Activated T-cell treated with anti-CD3 and anti-CD28 coated beads for 1 hour (primary cell): Measurements from ENCODE around the gene CDKN1C.
"Not testable (repeated sequence)": the region's sequence is repeated elsewhere in the genome, so short reads cannot be mapped to it uniquely, and the experiment has no call there.

Experiments
- DNase-seq: peaks from one replicate; pipeline ENCODE4 v3.0.0-alpha.2; 2020; ENCODE audit warnings: low read depth

Gene CDKN1C

DNA sequence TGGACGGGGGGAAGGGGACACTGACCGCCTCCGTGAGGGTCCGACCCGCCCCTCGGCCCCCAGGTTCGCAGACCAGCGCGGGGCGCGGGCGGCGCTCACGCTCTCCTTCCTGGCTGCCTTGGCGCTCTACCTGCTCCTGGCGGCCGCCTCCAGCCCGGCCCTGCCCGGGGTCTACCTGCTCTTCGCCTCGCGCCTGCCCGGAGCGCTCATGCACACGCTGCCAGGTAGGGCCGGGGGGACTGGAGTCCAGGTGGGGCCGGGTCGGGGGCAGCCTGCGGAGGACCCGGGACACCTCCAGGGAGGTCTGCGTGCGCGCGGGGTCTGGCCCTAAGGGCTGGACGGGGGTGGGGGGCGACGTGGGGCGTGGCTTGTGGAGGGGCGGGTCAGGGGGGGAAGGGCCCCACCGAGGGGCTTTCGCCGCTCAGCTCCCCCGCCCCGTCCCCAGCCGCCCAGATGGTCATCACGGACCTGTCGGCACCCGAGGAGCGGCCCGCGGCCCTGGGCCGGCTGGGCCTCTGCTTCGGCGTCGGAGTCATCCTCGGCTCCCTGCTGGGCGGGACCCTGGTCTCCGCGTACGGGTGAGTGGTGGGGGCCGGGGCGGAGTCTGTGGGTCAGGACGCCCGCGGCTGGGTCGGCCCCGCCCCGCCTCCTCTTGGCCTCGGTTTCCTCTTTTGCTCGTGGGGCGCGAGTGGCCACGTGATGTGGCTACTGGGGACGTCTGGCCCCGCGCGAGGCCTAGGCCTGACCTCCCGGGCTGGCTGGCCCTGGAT is 23.7 kb upstream of the CDKN1C start:
- no peak for DNase-seq

DNA sequence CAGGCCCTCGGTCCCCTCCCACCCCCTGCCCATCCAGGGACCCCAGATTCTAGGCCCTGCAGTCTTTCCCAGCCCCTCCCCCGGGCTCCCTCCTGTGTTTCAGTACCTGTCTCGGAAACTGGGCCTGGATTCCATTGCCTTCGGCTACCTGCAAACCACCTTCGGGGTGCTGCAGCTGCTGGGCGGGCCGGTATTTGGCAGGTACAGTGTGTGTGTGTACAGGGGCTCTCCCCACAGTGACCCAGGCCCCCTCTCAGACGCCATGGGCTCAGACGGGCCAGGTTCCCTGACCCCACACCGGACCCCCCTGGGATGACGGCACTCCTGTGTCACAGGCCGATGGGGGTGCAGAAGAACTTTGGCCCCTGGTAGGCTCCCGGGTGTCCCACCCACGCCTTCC is 22.6 kb upstream of the CDKN1C start:
- no peak for DNase-seq

DNA sequence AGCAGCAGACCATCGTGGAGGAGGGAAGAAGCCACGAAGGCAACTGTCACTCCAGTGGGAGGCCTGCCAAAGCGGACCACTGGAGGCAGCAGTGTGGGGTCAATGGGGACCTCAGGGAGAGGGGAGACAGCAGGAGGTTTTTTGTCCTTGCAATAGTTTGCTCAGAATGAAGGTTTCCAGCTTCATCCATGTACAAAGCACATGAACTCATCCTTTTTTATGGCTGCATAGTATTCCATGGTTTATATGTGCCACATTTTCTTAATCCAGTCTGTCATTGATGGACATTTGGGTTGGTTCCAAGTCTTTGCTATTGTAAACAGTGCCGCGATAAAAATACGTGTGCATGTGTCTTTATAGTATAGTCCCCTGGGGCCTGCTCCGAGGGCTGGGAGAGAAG is 19.7 kb upstream of the CDKN1C start:
- not testable (repeated sequence) for DNase-seq

DNA sequence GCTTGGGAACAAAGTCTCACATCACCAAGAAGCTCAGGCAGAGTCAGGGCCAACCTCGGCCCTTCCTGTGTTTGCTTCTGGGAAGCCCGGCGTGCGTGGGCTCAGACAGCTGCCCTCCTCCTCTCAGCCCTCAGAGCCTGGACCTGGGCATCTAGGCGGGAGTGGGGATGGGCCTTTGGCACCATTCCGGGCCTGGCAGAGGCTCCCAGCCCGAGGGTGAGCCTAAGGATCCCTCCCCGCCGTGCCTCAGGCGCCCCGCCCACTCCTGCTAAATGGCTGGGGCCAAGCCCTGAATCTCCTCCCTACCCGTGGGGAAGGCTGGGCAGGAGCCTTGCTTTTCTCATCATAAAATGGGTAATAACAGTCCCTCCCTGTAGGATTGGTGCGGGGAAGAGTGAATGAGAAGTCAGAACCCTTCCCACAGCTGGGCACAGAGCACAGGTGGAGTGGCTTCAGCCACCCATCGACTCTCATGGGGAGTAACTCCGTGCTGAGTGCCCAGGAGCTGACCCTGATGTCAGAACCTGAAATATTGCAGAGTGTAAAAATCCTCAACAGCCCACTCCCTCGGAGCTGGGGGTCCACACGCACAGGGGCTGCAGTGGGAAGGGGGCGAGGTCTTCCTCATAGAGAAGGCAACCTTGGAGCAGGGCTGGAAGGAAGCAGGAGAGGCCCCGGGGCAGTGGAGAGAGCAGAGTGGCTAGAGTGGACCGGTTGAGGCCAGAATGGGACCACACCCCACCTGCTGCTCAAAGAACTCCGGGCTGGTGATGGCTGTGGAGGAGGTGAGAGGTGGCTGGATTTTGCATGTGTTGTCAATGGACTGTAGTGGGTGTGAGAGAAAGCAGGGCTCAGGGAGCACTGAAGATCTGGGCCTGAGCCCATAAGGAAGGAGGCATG is 18.8 kb upstream of the CDKN1C start:
- no peak for DNase-seq

DNA sequence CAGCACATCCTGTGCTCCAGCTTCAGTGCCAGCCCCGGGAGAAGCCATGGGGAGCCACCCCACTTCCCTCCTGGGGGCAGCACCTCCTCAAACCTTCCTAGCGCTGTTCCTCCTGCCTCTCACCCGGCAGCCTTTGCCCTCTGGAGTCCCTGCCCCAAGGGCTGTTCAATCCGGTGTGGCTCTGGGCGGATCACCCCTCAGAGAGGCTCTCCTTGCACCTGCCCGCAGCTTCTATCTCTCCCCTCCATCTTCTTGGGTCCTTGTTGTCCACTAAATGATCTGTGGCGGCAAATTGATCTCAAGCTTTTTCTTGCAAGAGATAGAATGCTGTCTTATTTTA is 18.1 kb upstream of the CDKN1C start:
- DNase-seq, result no peak

DNA sequence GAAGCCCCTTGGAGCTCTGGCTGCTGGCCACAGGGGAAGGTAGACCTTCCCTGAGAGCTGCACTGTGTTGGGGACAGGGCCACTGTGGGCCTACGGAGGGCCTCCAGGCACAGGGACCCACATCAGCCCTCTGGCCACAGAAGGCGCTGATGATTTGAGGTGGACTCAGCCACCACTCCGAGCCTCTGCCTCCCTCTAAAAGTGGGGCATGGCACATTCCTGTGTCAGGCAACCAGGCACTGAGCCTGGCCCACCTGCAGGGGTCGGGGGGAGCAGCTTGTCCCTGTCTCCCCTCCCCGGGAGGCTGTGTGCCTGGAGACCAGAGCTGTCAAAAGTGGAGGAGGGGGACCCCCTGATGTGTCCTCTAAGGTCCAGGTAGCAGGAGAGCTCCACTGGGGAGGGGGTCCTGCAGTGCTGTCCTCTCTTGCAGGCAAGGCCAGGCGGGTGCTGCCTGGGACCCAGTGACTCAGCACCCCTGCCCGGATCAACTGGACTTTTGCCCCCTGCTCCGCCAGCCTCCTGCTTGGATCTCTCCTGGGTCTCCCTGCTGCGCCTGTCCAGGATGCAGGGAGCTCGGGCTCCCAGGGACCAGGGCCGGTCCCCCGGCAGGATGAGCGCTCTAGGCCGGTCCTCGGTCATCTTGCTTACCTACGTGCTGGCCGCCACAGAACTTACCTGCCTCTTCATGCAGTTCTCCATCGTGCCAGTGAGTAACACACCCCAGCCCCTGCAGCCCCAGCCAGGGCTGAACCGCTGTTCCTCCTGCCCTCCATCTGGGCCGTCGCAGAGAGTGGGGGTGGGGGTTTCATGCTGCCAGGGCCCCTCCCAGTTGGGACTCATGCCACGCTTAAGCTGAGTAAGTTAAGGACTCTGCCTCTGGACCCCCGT is 17.5 kb upstream of the CDKN1C start:
- DNase-seq, result no peak

DNA sequence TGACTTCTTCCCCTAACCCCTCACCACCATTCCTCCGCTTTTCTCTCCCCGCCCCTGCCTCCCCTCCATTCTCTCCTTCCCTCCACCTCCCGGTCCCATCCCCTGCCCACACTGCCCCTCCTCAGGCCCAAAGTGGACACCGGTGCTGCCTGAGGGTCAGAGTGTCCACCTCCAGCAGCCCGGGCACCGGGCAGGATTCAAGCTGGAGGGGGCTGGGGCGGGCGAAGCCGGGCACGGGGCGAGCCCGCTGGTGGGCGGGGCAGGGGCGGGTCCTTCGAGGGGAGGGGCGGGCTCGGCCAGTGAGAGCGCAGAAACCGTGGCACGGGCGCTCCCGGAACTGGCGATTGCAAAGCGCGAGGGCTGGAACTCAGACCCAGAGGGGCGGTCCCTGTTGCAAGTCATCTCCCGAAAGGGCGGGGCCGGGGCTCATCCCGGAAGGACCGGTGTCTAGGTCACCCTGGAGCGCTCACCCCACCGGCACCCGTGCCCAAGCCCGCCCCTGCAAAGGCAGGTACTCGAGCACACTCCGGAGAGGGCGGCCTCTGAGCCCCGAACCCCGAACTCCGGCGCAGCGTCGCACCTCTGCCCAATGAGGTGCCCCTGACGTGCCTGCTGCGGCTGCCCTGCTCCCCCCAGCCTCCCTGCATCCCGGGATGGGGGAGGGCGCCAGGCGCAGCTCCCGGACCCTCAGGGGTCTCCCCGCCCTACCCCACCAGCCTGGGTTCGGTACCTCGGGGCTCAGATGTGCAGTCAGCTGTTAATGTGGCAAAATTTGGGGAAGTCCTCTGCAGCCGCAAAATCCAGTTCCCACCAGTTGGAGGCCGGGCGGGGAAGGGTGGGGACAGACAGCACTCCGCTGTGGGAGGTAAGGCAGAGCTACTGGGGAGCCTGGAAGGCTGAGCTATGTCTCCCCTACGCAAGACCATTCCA is 16.5 kb upstream of the CDKN1C start:
- DNase-seq, result peak; percentile 84

DNA sequence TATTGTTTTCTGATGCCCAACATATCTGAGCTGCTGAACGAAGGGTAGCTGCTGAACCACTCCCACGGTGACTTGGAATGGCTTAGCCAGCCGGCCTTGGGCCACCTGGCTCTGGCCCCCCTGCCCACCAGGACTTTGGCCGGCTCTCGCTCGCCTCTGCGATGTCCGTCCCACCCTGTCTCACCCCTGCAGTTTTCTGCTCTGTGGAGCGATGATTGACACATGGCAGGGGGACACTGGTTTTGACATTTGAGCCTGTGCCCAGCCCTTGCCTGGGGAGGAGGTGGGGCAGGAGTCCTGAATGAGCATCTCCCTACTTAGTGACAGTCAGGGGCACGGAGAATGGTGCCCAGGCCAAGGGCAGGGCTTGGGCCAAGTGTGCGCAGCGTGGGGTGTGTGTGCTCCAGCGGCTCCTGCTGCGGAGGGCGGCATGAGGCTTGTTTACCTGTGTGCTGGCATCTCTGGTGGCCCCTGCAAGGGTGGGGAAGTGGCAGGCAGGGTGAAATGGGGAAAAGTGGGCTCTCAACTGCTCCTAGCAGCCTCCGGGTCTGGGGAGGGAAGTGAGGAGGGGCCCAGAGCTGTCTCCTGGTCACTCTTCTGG is 15.7 kb upstream of the CDKN1C start:
- no peak for DNase-seq

DNA sequence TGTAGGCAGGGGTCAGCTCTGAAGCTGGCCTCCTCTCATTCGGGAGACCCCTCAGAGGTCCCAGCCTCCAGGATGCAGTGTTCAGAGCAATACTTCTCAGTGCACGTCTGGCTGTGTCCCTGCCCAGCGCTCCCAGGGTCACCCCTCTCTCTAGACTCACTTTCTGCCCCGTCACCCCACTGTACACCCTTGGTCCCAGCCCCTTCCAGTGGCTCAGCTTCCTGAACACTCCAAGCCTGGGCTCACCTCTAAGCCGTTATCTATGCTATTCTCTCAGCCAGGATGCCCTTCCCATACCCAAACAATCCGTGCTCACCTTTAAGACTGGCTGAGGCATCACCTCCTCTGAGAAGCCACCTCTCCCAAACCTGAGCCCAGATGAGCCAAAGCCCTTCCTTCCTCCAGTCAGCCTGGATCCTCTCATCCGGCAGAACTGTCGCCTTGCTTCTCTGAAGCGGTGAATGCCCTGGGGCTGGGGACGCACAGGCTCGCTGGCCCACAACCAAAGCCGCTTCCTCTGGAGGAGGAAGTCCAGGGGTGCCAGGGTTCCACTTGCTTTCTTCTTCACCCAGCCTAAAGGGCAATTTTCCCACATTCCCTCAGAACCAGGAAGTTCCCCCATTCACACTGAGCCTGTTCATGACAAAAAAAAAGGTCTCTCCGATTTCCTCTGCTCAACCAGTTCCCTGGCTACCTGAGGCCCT is 13.7 kb upstream of the CDKN1C start:
- no peak for DNase-seq

DNA sequence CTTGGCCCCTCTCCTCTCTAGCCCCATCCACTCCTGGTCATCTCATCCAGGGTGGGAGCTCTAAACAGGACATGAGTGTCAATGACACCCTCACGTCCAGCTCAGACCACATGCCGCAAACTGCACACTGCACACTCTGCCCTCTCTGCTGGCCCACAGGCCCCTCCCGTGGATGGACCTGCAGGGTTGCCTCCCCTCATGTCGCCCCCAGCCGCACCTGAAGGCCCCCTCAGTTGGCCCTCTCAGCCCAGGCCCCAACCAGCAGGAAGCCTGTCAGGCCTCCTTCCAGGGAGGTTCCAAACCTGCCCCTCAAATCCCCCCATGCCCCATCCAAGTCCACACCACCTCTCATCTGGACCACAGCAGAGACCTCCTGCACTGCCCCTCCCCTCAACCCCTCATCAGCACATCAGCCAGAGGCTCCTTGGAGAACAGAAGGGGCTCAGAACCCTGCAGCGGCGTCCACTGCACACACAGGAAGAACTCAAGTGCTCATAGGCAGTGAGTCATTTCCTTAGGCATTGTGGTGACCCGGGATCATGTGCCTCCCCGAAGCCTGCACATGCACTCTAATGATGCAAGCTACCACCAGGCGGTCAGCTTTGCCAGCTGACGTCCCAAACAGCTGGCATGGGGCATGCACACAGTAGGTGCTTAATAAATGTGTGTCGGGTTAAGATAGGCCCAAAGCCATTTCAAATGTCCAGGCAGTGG is 12.9 kb upstream of the CDKN1C start:
- DNase-seq, result no peak

DNA sequence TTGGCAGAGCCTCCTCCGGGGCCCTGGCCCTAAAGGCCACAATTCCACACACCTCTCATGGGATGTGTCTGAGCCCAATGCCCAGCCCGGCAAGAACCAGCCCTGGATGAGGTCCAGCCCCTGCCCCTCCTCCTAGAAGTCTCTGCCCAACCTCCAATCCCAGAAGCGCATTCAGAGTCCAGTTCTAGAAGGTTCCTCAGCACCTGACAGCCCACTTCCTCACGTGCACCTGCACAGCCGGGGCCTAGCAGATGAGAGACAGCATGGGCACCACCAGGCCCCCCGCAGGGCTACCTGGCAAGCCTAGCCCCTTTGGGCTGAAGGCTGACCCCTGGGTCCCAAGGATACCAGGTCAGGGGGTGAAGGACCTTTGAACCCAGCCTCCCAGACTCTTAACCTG is 11.5 kb upstream of the CDKN1C start:
- no peak for DNase-seq

DNA sequence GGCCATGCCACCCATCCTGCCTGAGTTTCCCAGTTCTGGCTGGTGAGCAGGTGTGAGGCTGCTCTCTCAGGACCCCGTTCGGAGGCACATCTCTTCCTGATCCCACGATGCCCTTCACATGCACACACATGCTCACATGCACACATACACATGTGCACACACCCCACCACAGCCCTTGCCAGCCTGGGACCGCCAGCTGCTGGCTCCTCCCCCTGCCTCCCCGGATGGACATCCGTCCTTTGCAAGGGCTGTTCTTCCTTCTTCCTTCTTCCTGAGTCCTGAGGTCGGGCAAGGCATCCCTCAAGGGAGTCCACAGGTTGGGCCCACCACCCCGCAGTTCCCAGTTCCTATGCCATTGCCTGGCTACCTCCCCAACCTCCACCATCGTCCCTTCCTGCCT is 10.5 kb upstream of the CDKN1C start:
- no peak for DNase-seq

DNA sequence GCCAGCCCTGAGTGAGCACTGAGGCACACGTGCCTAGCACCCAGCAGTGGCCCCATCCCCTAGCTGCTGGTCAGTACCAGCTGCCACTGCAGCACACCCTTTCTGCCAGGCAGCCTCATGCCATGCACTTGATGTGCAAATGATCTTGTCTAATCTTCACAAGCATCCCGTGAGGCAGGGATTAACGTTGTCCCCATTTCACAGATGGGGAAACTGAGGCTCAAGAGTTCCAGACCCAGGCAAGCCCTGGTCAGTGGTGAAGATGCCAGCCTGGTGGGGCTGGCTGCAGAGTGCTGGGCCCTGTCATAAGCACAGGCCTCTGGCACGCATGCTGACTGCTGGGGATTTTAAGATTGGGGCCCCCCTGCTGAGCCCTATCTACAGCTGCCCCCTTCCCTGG is 8.4 kb upstream of the CDKN1C start:
- DNase-seq, result no peak

DNA sequence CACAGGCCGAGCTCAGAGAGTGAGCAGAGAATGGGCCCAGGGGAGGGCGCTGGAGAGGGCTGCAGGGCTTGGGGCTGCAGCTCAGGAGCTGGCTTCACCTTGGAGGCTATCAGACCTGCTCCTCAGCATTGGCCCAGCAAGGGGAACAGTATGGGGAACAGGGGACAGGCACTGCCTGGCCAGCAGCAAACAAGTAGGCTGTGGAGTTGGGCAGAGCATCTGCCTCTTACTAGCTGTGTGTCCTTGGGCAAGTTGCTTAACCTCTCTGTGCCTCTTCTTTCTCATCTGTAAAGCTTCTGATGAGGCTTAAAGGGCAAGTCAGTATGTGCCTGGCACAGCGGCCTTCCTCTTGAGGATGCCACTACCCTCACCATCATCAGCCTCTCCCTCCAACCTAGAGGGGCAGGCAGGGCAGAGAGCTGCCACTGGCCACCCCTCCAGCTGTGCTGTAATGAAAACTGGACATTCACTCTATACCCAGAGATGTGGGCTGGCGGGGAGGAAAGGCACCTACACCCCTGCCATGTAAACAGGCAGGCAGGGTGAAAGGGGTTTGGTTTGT is 7.5 kb upstream of the CDKN1C start:
- DNase-seq, result no peak

DNA sequence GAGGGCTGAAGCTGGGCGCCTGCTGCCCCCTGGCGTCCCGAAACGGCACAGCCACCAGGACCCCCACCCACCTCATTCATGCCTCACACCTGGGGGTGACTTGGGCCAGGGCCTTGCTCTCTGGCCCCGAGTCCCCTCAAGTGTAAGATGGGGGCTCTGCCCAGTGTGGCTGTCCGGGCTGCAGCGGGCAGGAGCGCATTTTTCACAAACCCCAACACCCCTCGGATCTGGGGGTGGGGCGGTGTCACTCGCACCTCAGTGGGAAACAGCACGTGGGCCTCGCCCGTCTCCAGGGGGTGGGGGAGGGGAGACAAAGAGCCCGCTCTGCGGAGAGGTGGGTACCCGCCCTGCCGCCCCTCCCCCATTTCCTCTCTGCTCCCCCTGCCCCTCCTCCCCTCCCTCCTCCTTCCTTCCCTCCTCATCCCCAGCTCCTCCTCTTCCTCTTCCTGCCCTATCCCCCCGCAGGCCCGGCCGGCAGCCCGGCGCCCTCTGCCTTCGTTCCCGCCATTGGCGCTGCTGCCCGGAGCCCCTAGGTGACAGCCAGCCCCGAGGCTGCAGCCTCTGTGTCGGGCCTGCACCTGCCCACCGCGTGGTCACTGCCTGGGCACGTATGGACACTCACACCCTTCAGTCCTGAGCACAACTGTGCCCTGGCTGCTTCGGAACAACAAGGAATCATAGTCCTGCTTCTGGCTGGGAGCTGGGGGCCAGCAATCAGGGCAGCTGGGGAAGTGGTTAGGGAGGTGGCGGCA is 6.8 kb upstream of the CDKN1C start:
- peak; percentile 36 for DNase-seq

DNA sequence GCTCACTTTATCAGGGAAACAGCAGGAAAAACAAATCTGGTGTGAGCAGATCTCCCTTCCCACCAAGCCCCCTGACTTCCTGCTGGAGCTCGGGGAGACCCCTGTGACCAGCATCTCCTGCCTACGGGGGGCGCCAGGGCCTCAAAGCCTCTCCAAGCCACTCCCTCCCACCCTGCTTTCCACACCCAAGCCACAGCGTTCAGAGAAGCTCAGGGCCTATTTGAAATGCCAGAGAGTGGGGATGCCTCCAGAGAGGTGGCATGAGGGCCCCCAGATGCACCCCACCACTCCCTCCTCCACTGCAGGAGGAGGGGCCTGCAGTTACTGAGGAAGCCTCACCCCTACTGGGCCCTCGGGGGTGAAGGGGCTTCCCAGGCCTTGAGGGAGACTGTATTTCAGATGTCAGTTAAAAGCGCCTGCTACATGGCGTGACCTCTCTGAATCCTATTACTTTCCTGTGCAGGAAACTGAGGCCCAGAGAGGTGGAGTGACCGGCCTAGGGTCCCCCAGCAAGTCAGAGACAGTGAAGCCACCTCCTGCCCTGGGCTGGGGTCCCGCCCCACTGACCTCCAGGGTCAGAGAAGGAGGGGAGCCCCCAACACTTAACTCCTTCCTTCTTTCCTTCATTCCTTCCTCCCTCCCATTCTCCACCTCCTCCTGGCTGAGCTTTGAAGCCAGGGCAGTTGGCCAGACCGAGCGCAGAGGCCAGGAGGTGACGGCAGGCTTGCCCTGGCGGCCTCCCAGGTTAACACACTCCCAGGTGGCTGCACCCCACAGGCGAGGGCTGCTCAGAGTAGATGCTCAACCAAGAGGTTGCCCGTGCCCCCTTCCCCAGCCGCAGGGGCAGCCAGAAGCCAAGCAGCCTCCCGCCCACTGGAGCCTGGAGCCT is 6.0 kb upstream of the CDKN1C start:
- no peak for DNase-seq

DNA sequence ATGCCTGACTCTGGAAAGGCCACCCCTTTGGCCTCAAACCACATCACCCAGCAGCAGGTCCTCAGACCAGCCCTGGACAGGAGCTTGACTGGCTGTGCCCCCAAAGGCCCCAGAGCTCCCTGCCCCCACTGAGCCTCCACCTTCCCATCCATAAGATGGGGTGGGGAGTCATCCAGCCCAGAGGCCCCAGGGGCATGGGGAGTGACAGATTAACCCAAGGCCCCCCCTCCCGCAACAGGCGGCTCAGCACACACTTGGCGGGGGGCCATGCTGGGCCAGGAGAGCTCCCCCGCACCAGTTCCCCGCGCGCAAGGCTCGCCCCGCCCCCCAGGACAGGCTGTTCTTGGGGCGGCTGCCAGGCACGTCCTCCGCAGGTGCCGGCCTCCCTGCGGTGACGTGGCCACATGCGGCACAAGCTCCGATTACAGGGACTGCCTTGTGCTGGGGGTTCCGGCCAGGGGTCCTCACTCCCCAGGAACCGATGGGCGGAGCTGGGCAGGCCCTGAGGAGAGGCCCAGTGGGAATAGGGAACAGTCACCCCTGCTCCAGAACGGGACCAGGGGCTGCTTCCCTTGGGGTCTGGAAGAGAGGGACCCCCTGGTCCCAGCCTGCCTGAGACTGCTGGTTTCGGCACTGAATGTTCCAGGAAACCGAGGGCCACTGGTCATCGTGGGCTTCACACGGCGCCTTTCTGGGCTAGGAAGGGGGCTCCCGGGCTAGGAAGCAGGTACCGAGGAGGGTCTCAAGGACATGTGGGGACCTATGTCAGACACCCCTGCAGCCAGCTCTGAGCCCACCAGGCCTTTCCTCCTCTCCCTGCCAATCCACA is 5.1 kb upstream of the CDKN1C start:
- DNase-seq, result no peak
